HG03064 (cell line): ENCODE data around the gene UBXN7.
"Not testable (repeated sequence)": the region's sequence is repeated elsewhere in the genome, so short reads cannot be mapped to it uniquely, and the experiment has no call there.

Experiments used
- ATAC-seq: cut with Tn5 transposase; IDR thresholded peaks from one replicate; pipeline ENCODE4 v1.9.1; 2021; ENCODE audit warnings: low read depth; ENCODE audit not compliant: unreplicated experiment

The UBXN7 gene

DNA sequence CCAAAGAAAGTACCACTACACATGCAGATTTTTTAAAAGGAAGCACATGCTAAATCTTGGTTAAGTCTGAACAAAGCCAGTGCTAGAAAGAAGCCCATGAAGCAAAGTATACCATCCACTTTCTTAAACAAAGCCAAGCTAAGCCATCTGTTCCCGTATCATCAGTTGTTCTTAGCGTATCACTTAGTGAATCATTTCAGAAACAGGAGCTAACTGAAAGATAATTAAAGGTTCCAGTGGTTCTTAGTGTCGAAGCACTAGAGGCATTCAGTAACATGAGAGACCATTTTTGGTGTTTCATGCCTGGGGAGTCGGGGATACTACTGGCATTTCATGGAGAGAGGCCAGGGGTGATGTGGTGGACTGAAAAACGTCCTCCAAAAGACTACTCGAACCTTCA, 12.8 kb downstream of the UBXN7 start:
- no peak for ATAC-seq

- no peak for ATAC-seq
Observed at GRCh38 chr3:196418601-196419000, 13.6 kb downstream of the UBXN7 start.

GRCh38 chr3:196414469-196414868, 17.8 kb downstream of the UBXN7 start:
- no peak for ATAC-seq

GRCh38 chr3:196412704-196413103, 19.5 kb downstream of the UBXN7 start:
- ATAC-seq = peak; percentile 77

DNA sequence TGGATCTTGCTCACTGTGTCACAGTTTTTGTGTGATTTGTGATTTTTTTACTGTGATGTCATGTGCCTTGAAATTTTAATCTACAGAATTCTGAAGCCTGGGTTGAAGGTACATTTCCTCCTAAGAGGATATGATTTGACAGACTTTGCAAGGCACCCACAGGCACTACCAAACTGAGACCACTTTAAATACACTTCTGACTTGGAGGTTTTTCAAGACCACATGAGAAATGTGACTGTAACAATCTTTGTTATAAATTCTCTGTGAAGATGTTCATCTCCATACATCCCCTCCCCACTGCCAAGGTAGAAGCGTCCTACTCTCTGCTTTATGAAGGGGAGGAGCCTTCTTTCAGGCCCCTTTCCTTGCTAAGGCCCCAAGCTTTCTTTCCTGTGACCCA, 22.8 kb downstream of the UBXN7 start:
- no peak for ATAC-seq

DNA sequence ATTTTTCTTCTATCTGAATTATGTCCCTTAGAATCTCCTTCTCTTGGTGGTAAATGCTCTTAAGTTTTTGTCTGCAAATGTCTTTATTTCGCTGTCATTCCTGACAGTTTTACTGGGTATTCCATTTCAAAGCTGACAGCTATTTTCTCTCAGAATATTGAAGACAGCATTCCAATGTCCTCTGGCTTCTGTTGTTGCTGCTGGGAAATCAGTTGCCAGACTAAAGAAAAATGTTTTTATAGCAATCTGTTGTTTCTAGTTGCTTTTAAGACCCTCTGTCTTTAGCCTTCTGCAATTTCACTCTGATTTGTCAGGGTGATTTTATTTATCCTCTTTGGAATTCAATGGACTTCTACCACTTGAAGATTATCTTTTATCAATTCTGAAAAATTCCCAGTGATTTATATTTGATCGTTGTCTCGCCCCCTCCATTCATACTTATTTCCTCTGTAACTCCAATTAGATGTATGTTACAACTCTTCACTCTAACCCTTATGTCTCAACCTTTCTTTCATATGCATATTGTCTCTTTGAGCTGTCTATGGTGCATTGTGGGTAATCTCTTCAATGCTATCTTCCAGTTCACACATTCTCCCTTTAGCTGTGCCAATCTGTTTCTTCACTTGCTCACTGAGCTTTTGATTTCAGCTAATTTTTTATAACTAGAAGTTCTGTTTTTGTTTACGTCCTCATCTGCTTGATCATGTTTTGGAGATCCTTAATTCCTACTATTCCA, 23.5 kb downstream of the UBXN7 start:
- no peak for ATAC-seq

GRCh38 chr3:196406811-196407470, 25.3 kb downstream of the UBXN7 start:
- ATAC-seq = no peak

- no peak for ATAC-seq
Observed at GRCh38 chr3:196400331-196400730, 31.9 kb downstream of the UBXN7 start.

- no peak for ATAC-seq
Observed at GRCh38 chr3:196399485-196399945, 32.7 kb downstream of the UBXN7 start.

DNA sequence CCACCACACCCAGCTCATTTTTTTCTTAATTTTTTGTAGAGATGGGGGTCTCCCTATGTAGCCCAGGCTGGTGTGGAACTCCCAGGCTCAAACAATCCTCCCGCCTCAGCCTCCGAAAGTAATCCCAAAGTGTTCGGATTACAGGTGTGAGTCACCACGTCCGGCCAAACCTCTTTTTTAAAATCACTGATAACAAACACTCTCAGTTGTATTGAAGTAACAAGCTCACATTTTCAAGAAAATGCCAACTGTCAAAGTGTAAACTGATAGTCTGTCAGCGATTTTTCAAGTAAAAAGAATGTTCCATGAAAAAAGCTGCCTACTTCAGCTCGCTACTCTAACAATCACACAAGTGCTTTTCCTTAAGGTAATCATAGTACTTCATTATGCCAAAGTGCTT, 33.4 kb downstream of the UBXN7 start:
- ATAC-seq = no peak

- ATAC-seq = no peak
Observed at GRCh38 chr3:196397941-196398340, 34.3 kb downstream of the UBXN7 start.

DNA sequence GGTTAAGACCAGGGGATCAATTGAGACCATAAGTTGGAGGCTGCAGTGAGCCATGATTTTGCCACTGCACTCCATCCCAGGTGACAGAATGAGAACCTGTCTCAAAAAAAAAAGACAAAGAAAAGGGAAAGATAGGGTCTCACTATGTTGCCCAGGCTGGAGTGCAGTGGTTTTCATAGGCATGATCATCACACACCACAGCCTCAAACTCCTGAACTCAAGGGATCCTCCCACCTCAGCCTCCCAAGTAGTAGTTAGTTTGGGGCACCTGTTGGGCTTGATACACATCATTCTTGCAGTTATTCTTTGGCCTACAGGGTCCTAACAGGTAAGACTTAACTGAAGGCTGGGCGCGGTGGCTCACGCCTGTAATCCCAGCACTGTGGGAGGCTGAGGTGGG, 42.1 kb downstream of the UBXN7 start:
- ATAC-seq = no peak

DNA sequence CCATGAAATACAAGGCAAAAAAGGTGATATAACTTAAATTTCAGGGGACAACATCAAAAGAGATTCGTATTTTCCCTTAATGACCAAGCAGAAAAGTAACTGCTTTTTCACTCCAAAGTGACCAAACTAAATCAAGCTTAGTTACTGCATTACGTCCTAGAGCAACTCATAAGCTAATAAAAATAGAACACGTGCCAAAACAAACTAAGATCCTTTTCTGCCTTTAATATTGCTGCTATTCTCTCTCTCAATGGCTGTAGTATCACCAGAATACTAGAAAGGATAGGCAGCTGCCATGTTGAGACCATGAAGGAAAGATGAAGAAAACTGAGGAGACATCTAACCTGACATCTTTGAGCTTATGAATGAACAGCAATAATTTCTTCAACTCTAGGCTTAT, 43.3 kb downstream of the UBXN7 start:
- no peak for ATAC-seq

DNA sequence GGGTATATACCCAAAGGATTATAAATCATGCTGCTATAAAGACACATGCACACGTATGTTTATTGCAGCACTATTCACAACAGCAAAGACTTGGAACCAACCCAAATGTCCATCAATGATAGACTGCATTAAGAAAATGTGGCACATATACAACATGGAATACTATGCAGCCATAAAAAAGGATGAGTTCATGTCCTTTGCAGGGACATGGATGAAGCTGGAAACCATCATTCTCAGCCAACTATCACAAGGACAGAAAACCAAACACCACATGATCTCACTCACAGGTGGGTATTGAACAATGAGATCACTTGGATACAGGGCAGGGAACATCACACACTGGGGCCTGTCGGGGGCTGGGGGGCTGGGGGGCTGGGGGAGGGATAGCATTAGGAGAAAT, 44.3 kb downstream of the UBXN7 start:
- ATAC-seq = not testable (repeated sequence)

DNA sequence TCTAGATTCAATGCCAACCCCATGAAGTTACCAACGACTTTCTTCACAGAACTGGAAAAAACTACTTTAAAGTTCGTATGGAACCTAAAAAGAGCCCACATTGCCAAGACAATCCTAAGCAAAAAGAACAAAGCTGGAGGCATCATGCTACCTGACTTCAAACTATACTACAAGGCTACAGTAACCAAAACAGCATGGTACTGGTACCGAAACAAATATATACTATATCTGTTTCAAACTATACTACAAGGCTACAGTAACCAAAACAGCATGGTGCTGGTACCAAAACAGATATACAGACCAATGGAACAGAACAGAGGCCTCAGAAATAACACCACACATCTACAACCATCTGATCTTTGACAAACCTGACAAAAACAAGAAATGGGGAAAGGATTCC, 45.4 kb downstream of the UBXN7 start:
- not testable (repeated sequence) for ATAC-seq

DNA sequence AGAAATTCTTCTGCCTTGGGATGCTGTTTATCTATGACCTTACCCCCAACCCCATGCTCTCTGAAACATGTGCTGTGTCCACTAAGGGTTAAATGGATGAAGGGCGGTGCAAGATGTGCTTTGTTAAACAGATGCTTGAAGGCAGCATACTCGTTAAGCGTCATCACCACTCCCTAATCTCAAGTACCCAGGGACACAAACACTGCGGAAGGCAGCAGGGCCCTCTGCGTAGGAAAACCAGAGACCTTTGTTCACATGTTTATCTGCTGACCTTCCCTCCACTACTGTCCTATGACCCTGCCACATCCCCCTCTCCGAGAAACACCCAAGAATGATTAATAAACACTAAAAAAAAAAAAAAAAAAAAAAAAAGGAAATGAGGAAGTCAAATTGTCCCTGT, 46.2 kb downstream of the UBXN7 start:
- ATAC-seq = not testable (repeated sequence)

DNA sequence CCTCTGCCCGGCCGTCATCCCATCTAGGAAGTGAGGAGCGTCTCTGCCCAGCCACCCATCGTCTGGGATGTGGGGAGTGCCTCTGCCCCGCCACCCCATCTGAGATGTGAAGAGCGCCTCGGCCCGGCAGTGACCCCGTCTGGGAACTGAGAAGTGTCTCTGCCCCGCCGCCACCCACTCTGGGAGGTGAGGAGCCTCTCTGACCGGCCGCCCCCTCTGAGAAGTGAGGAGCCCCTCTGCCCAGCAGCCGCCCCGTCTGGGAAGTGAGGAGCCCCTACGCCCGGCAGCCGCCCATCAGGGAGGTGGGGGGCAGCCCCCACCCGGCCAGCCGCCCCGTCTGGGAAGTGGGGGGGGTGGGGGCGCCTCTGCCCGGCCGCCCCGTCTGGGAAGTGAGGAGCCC, 46.8 kb downstream of the UBXN7 start:
- ATAC-seq = not testable (repeated sequence)

- ATAC-seq = no peak
Observed at GRCh38 chr3:196378146-196378841, 53.9 kb downstream of the UBXN7 start.

DNA sequence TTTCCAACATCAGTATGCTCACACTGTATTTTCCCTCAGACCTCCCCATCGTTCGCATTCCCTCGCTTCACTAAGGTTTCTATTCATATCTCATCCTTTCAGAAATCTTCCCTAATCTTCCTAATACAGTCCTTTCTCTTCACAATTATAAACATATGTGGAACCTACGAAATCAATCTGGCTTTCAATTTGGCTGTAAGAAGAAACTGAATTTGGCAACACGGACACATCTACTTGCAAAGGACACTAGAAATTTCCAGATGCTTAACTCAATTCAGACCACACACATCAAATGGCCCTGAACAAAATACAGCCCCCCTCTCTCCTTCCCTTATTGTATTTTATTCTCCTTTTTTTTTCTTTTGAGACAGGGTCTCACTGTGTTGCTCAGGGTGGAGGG, 54.9 kb downstream of the UBXN7 start:
- no peak for ATAC-seq

GRCh38 chr3:196365736-196366135, 66.5 kb downstream of the UBXN7 start:
- no peak for ATAC-seq

DNA sequence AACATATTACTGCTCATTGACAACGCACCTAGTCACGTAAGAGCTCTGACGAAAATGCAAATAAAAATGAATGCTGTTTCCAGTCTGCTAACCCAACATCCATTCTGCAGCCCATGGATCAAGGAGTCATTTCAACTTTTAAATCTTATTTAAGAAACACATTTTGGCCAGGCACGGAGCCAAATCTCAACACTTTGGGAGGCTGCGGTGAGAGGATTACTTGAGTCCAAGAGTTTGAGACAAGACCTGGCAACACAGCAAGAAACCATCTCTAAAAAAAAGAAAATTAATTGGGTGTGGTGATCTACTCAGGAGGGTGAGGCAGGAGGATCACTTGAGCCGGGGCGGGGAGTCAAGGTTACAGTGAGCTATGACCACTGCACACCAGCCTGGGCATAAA, 71.6 kb downstream of the UBXN7 start:
- ATAC-seq = no peak

DNA sequence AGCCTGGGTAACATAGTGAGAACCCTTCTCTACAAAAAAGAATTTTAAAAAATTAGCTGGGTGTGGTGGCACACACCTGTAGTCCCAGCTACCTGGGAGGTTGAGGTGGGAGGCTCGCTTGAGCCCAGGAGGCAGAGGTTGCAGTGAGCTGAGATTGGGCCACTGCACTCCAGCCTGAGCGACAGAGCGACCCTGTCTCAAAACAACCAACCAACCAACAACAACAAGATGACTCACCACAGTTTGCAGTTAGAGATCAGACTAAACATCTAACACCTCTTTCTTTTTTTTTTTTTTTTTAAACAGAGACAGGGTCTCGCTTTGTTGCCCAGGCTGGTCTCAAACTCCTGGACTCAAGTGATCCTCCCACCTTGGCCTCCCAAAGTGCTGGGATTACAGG, 73.7 kb downstream of the UBXN7 start:
- not testable (repeated sequence) for ATAC-seq
